AG04450 (cell line): ENCODE measurements around the gene ABT1. TPM values are rescaled to one million over a fixed set of nuclear protein-coding genes. Genes with fewer than 3 reads are reported as not detected.
"Not testable (repeated sequence)": the region's sequence is repeated elsewhere in the genome, so short reads cannot be mapped to it uniquely, and the experiment has no call there.

Source experiments
- CTCF ChIA-PET: fragments of 300-600, 350-600 bp; formaldehyde crosslinking; extraction: SDS; loops from one replicate; lab custom pipeline; 2022; ENCODE audit warnings: antibody characterized with exemption, inconsistent platforms; lab: Charles Lee
- POLR2A ChIA-PET: fragments of 350-600 bp; formaldehyde crosslinking; extraction: SDS; loops from one replicate; lab custom pipeline; 2021; ENCODE audit warnings: antibody characterized with exemption, inconsistent platforms; lab: Yijun Ruan, JAX
- DNase-seq: peaks from one replicate; pipeline ENCODE4 v3.0.0-alpha.2; 2011; ENCODE audit warnings: low read depth, low spot score
- H3K27ac ChIP-seq: one replicate; pipeline ENCODE4 v1.5.1; 2012; ENCODE audit warnings: low read depth, low read length, control low read depth
- H3K27me3 ChIP-seq: one replicate; pipeline ENCODE4 v1.6.0; 2012; ENCODE audit warnings: low read length; ENCODE audit not compliant: control insufficient read depth, insufficient read depth
- H3K4me3 ChIP-seq: 2 replicates; pipeline ENCODE4 v1.5.1; 2011; ENCODE audit warnings: mild to moderate bottlenecking, low read depth, low read length, control low read depth
- H3K9me3 ChIP-seq: 2 replicates; pipeline ENCODE4 v1.5.1; 2012; ENCODE audit warnings: low read length; ENCODE audit not compliant: control insufficient read depth, insufficient read depth
- polyA minus RNA-seq: library from RNA; depleted of rRNA, polyadenylated mRNA; stranded (reverse); fragments of >200 nt; gene quantifications from 2 replicates; pipeline ENCODE4 v1.2.3, GENCODE V29; 2011; rRNA and poly(A)+ RNA removed
- polyA plus RNA-seq: library from polyadenylated mRNA; depleted of rRNA; stranded (reverse); fragments of >200 nt; gene quantifications from 2 replicates; pipeline ENCODE4 v1.2.3, GENCODE V29; 2011; rRNA removed
- TF ChIP-seq, protein P1 (sequence below): IDR thresholded peaks from 2 replicates; pipeline ENCODE4 v1.5.1; 2011; ENCODE audit warnings: low read depth, low read length, control low read depth, inconsistent platforms

Gene ABT1
- polyA plus RNA-seq: 12.8 and 14.9 TPM in 2 replicates
- 9.6 and 9.7 TPM in 2 replicates for polyA minus RNA-seq

DNA sequence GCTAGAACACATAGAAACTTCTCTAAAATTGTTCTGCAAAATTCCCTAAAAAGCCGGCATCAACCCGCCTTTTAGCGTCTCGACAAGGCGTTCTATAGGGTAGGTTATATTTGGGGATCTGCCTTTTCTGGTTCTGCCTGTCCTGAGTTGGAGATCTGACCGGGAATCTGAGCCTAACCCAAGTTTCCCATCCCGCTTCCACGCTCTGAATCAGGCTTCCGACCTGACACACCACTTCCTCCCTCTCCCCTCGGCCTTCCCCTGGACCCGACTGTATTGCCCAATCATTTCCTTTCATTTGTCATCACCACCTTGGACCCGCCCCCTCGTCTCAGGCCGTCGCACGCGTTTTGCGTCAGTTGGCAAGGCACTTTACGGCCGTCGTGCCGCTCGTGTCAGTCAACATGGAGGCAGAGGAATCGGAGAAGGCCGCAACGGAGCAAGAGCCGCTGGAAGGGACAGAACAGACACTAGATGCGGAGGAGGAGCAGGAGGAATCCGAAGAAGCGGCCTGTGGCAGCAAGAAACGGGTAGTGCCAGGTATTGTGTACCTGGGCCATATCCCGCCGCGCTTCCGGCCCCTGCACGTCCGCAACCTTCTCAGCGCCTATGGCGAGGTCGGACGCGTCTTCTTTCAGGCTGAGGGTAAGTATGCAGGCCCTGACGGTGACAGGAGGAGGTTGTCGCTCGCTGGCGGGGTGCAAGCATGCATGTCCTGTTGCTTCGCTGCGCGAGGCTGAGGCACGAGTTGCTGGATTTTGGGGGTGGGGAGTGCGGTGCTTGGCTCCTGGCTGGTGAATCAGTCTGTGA lies at the start of gene ABT1:
Gene ABT1, plus strand, starts transcription at position 375 of the 810 bp plus-strand sequence. Its CDS starts 30 bp downstream, at position 405.
- CTCF ChIA-PET: interaction anchor here (1.0 to 7.7 kb wide), 11 partner anchors 11 to 530 kb away, joined by 3 to 280 read pairs (median 7); no protein-coding TSS in a partner anchor
- POLR2A ChIA-PET: no interaction called here

DNA sequence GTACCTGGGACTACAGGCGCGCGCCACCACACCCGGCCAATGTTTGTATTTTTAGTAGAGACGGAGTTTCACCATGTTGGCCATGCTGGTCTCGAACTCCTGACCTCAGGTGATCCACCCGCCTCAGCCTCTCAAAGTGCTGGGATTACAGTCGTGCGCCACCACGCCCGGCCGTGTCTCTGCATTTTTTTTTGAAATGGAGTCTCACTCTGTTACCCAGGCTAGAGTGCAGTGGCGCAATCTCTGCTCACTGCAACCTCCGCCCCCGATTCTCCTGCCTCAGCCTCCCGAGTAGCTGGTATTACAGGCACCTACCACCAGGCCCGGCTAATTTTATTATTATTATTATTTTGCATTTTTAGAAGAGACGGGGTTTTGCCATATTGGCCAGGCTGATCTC lies 49.4 kb upstream of the ABT1 start:
- H3K27ac ChIP-seq, H3K27me3 ChIP-seq, DNase-seq, POLR2A ChIA-PET, H3K4me3 ChIP-seq, H3K9me3 ChIP-seq: not testable (repeated sequence)
- CTCF ChIA-PET: interaction anchor here (2.2 kb wide), 1 partner anchor 206 kb away, joined by 7 read pairs; no protein-coding TSS in a partner anchor

More for the DNA sequence above, at the start of gene ABT1:
- TF ChIP-seq, protein P1, sequence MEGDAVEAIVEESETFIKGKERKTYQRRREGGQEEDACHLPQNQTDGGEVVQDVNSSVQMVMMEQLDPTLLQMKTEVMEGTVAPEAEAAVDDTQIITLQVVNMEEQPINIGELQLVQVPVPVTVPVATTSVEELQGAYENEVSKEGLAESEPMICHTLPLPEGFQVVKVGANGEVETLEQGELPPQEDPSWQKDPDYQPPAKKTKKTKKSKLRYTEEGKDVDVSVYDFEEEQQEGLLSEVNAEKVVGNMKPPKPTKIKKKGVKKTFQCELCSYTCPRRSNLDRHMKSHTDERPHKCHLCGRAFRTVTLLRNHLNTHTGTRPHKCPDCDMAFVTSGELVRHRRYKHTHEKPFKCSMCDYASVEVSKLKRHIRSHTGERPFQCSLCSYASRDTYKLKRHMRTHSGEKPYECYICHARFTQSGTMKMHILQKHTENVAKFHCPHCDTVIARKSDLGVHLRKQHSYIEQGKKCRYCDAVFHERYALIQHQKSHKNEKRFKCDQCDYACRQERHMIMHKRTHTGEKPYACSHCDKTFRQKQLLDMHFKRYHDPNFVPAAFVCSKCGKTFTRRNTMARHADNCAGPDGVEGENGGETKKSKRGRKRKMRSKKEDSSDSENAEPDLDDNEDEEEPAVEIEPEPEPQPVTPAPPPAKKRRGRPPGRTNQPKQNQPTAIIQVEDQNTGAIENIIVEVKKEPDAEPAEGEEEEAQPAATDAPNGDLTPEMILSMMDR: no peak
- Histone ChIP-seq H3K4me3 (peak within 1 kb of the TSS; percentile 99), H3K27me3 (no peaks in the 10 kb centered on the region), H3K27ac (peak within 1 kb of the TSS; percentile 66), H3K9me3 (no peaks in the 10 kb centered on the region; the same call in 1 of the 2 replicates)
- DNase-seq: peak; percentile 96

DNA sequence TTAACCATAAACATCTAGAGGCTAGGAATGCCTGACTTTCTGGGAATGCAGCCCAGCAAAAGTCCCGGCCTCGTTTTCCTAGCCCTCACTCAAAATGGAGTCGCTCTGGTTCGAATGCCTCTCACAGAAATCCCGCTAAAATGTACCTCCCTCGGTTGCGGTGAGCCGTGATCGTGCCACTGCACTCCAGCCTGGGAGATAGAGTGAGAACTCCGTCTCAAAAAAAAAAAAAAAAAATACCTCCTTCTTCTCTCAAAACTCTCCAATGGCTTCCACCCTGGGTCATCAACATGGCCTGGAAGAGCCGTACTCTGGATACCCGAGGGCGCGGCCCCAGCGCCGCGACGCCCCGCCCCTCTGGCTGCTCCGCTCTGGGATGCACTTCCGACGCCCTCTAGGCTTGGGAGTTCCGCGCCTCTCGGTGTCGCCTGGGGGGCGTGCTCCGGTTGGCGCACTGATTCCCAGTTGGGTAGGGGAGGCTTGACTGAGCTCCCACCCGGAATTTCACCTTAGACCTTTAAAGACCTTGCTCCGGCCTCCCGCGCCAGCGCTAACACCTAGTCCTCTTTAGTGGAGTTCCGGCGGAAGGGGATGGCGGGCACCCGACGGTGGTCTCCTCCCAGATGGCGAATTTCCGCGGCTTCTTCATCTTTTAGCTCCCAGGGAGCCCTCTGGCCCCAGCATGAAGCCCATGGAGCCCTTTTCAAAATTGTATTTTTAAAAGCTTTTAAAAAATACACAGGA lies 46.3 kb upstream of the ABT1 start:
- no peaks in the 10 kb centered on the region for H3K27me3 ChIP-seq
- ChIA-PET POLR2A (no interaction called here), CTCF (interaction anchor here (0.6 to 1.7 kb wide), 4 partner anchors 8 to 45 kb away, joined by 4 to 5 read pairs (median 5); no protein-coding TSS in a partner anchor)
- H3K27ac ChIP-seq: no peak overlapping the region
- peak overlapping the region; percentile 62 for H3K4me3 ChIP-seq
- H3K9me3 ChIP-seq: no peaks in the 10 kb centered on the region; the same call in 1 of the 2 replicates
- TF ChIP-seq, protein P1: 0 out of 2 replicates have a peak, but pooled peaks have one; percentile 3
- no peak for DNase-seq

DNA sequence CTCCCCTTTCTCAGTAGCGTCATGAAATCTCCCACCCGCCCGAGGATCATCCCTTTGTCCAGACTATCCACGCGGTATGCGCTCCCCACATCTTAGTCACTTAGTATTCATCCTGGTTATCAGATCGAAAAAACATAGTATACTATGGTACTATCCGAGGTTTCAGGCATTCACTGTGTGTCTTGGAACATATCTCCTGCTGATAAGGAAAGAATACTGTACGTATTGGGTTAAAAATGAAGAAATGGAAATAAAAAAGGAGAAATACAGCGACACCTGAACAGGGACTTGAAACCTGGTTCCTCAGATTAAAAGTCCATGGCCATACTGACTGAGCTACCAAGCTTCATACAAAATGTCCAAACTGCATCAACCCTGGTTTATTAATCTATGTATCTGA lies 44.5 kb upstream of the ABT1 start:
- Histone ChIP-seq H3K4me3 (no peak overlapping the region), H3K9me3 (no peaks in the 10 kb centered on the region; the same call in 1 of the 2 replicates), H3K27ac (no peak overlapping the region), H3K27me3 (no peaks in the 10 kb centered on the region)
- DNase-seq: no peak
- ChIA-PET POLR2A (interaction anchor here (2.2 kb wide), 1 partner anchor 14 kb away, joined by 8 read pairs; the partner anchor contains the start of gene HMGN4), CTCF (interaction anchor here (1.3 kb wide), 1 partner anchor 211 kb away, joined by 3 read pairs; no protein-coding TSS in a partner anchor)
- TF ChIP-seq, protein P1: no peak

DNA sequence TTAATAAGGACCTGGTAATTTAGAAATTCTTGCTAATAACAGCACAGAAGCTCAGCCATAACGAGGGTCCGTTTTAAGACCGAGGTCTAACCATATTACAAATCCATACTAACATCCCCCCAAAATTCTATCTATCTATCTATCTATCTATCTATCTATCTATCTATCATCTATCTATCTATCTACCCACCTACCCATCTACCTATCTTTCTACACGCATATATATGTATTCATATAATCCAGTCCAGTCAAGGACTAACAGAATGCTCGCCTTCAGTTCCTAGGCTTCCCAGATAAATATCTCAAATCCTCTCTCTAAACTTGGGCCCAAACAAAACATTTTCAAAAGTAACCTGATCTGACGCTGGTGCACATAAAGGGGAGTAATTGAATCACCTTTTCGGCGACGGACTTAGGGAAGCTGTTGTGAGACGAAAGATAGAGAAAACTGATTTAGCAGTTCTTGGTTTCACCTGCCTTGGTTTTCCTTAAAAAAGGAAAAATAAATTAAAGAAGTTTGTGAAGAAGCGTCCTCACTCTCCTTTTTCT lies 44.0 kb upstream of the ABT1 start:
- CTCF ChIA-PET: interaction anchor here (1.3 to 2.6 kb wide), 3 partner anchors 43 to 211 kb away, joined by 3 to 11 read pairs (median 6); no protein-coding TSS in a partner anchor
- TF ChIP-seq, protein P1: no peak
- Histone ChIP-seq H3K9me3 (no peaks in the 10 kb centered on the region; the same call in 1 of the 2 replicates), H3K27ac (no peak overlapping the region), H3K27me3 (no peaks in the 10 kb centered on the region), H3K4me3 (peak overlapping the region; percentile 62)
- no peak for DNase-seq
- POLR2A ChIA-PET: interaction anchor here (0.8 to 2.2 kb wide), 2 partner anchors 15 to 594 kb away, joined by 3 to 8 read pairs; partner anchors contain the start of gene HMGN4
